Measurements from ENCODE around the gene GPSM1. TPM values are rescaled to one million over a fixed set of nuclear protein-coding genes. Genes with fewer than 3 reads are reported as not detected.

GPSM1 gene
- total RNA-seq, 1 experiment from 2014 or later = 24.7 TPM

GRCh38 chr9:136339173-136339957, 12.0 kb downstream of the GPSM1 start:
- H2BK20ac ChIP-seq (ENCODE audit: low read depth, low read length, poor library complexity, severe bottlenecking) = no peak overlapping the region
- no peak overlapping the region for H2BK12ac ChIP-seq (ENCODE audit: insufficient read length, low read depth, low read length)
- Mint-ChIP-seq H3K27me3 (ENCODE audit: low read depth) (no peaks in the 10 kb centered on the region; the same call in 1 of the 2 replicates), H3K4me3 (peak overlapping the region in 1 of 2 experiments; percentile 31; a peak in 1 of 5 replicates), H3K9me3 (no peaks in the 10 kb centered on the region), H3K36me3 (ENCODE audit: insufficient read depth in 1 of 3, low read depth in 3 of 3) (no peaks in the 10 kb centered on the region; a peak in 1 of 7 replicates), H3K4me1 (peaks cover 6 to 17% of the 10 kb centered on the region in 2 experiments; a peak in 3 of 4 replicates), H3K27ac (peak overlapping the region in 1 of 3 experiments; percentile 92; a peak in 2 of 7 replicates)
- no CpG with 5 or more reads among the region's 32 CpGs for WGBS (ENCODE audit: extremely low coverage, insufficient read length, low lambda C conversion rate)
- H2BK120ac ChIP-seq (ENCODE audit: low read depth, low read length, poor library complexity, severe bottlenecking) = no peak overlapping the region
- H4K91ac ChIP-seq (ENCODE audit: insufficient read length, low read depth, low read length) = no peak overlapping the region
- no peak overlapping the region for H3K18ac ChIP-seq (ENCODE audit: insufficient read length, low read depth, low read length)
- no peak overlapping the region for H4K8ac ChIP-seq (replicated peaks; ENCODE audit: insufficient read length, low read depth, low read length)
- H4K5ac ChIP-seq (ENCODE audit: insufficient read length, low read depth, low read length) = no peak overlapping the region
- H3K4me1 ChIP-seq (ENCODE audit: insufficient read depth, low read length) = no peaks in the 10 kb centered on the region
- H2AFZ ChIP-seq (ENCODE audit: low read length) = no peak overlapping the region
- no peaks in the 10 kb centered on the region for H3K79me2 ChIP-seq (ENCODE audit: insufficient read depth, low read length)
- no peak overlapping the region for H2AK5ac ChIP-seq (ENCODE audit: insufficient read length, low read length)
- no peak overlapping the region for H3K4ac ChIP-seq (ENCODE audit: low read depth, low read length)
- TF ChIP-seq CTCF (conservative IDR thresholded peaks at IDR 0.05) = peak; percentile 99
- no peak overlapping the region for H3K27ac ChIP-seq (ENCODE audit: insufficient read length, low read depth, low read length)
- no peaks in the 10 kb centered on the region for H4K20me1 ChIP-seq (ENCODE audit: control insufficient read depth, insufficient read depth, insufficient read length)
- no peak overlapping the region; the same call in 1 of the 2 replicates for H3K14ac ChIP-seq (ENCODE audit: insufficient read depth, low read length)
- H3K4me2 ChIP-seq (ENCODE audit: insufficient read depth, insufficient read length, low read length) = no peak overlapping the region
- H3K23me2 ChIP-seq (ENCODE audit: insufficient read length, low read depth, low read length, poor library complexity, severe bottlenecking) = no peaks in the 10 kb centered on the region
- H3K23ac ChIP-seq (ENCODE audit: insufficient read length, low read depth, low read length) = no peak overlapping the region
- no peak overlapping the region for H2BK5ac ChIP-seq (ENCODE audit: insufficient read length, low read length)
- no peak overlapping the region for H3T11ph ChIP-seq (ENCODE audit: low read length)
- H3K79me1 ChIP-seq (ENCODE audit: insufficient read depth, low read depth, low read length, poor library complexity, severe bottlenecking) = no peaks in the 10 kb centered on the region
- no peak overlapping the region for H3K9ac ChIP-seq (ENCODE audit: extremely low read depth, insufficient read length, low read length)
- no peaks in the 10 kb centered on the region for H3K27me3 ChIP-seq (ENCODE audit: insufficient read depth, low read length)
- H3K9me3 ChIP-seq (ENCODE audit: control insufficient read depth, low read depth, low read length) = no peaks in the 10 kb centered on the region
- no peak overlapping the region for H2BK15ac ChIP-seq (ENCODE audit: low read depth, low read length)
- peak; percentile 78 for DNase-seq
- H3K56ac ChIP-seq (ENCODE audit: insufficient read length, low read depth, low read length) = no peak overlapping the region
